ENCODE results near the gene GBA2.

Gene GBA2

DNA sequence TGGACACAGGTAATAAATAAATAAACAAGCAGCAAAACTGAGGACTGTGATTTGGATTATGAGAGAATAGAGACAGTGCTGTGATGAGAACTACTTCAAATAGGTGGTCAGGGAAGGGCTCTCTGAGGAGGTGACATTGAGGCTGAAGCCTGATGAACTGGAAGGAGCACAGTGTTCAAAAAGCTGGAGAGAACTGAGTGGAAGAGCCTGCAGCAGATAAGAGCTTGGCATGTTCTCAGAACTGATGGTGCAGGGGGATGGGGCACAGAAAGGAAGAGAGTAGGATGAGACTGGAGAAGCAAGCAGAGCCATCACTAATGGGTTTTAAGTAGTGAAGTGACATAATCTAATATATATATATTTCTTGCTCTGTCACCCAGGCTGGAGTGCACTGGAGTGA lies 48.1 kb downstream of the GBA2 start:
- H3K4me1 Mint-ChIP-seq, result no peaks in the 10 kb centered on the region
- no peaks in the 10 kb centered on the region for H3K27me3 Mint-ChIP-seq
- H3K4me3 Mint-ChIP-seq, result no peak overlapping the region
- DNase-seq, result no peak
- no peaks in the 10 kb centered on the region for H3K9me3 Mint-ChIP-seq
- H3K27ac Mint-ChIP-seq, result no peak overlapping the region
- CTCF ChIA-PET, result interaction anchor here (0.6 to 1.8 kb wide), 4 partner anchors 26 to 82 kb away, joined by 3 to 4 read pairs (median 4); no protein-coding TSS in a partner anchor
- H3K36me3 Mint-ChIP-seq, result peaks cover 45% of the 10 kb centered on the region

DNA sequence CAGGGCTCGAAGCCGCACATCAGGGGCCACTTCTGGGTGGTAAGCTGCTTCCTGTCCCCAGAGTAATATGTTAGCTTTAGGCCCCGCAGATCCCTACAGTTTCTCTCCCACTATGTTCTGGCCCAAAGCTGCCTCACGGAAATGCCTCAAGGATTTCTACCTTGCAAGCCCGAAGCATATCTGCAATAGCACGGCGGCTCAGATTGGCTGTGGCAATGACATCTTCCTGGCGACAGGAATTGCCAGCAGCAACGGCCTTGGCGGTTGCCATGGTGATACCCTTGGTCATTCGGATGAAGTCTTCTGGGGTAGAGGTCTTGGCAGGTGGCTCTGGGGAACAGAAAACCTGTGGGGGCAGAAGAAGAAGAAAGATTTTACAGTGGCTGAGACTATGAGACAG lies 49.0 kb downstream of the GBA2 start:
- CTCF ChIA-PET, result interaction anchor here (0.7 to 1.8 kb wide), 3 partner anchors 29 to 91 kb away, joined by 3 to 4 read pairs (median 4); no protein-coding TSS in a partner anchor
- Mint-ChIP-seq H3K4me1 (no peaks in the 10 kb centered on the region), H3K27ac (no peak overlapping the region), H3K27me3 (no peaks in the 10 kb centered on the region), H3K36me3 (peaks cover 42% of the 10 kb centered on the region), H3K4me3 (no peak overlapping the region), H3K9me3 (no peaks in the 10 kb centered on the region)
- no peak for DNase-seq

GRCh38 chr9:35698231-35698630 lies 50.8 kb downstream of the GBA2 start:
- no peak for DNase-seq
- Mint-ChIP-seq H3K4me1 (no peaks in the 10 kb centered on the region), H3K4me3 (no peak overlapping the region), H3K36me3 (peaks cover 26% of the 10 kb centered on the region), H3K9me3 (no peaks in the 10 kb centered on the region), H3K27ac (no peak overlapping the region), H3K27me3 (no peaks in the 10 kb centered on the region)
- CTCF ChIA-PET, result interaction anchor here (1.4 to 6.4 kb wide), 10 partner anchors 9 to 107 kb away, joined by 3 to 96 read pairs (median 22); partner anchors contain the start of genes ARHGEF39, CCDC107, CREB3 and RMRP

DNA sequence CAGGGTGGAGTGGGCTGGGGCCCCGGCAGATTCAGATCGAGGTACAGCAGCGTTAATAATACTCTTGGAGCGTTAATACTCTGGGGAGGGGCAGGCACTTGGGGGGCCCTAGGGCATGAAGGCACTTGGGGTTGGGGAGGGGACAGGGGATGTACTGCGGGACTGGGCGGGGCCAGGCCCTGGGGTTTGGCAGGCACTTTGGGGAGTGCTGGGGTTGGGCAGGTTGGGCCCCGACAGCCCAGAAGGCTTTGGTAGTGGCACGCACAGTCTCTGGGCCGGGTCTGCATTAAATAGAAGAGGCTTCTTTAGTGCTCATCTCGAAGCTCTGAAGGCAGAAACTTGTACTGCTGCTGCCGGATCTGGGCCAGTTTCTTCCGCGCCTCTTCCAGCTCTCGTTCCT lies 51.5 kb downstream of the GBA2 start:
- DNase-seq, result no peak
- CTCF ChIA-PET, result interaction anchor here (1.2 to 6.4 kb wide), 18 partner anchors 9 to 136 kb away, joined by 3 to 96 read pairs (median 14); partner anchors contain the start of genes ARHGEF39, CCDC107, CREB3 and GBA2
- Mint-ChIP-seq H3K4me1 (no peaks in the 10 kb centered on the region), H3K9me3 (no peaks in the 10 kb centered on the region), H3K4me3 (no peak overlapping the region), H3K36me3 (peaks cover 21% of the 10 kb centered on the region), H3K27ac (no peak overlapping the region), H3K27me3 (no peaks in the 10 kb centered on the region)

- no peaks in the 10 kb centered on the region for H3K27me3 Mint-ChIP-seq
- DNase-seq, result peak; percentile 66
- peaks cover 21% of the 10 kb centered on the region for H3K36me3 Mint-ChIP-seq
- no peak overlapping the region for H3K4me3 Mint-ChIP-seq
- no peaks in the 10 kb centered on the region for H3K9me3 Mint-ChIP-seq
- peak overlapping the region; percentile 50 for H3K27ac Mint-ChIP-seq
- peaks cover 4% of the 10 kb centered on the region for H3K4me1 Mint-ChIP-seq
- CTCF ChIA-PET, result interaction anchor here (0.7 to 6.4 kb wide), 42 partner anchors 9 to 185 kb away, joined by 3 to 96 read pairs (median 5); partner anchors contain the start of genes ARHGEF39, CCDC107, CD72 and CREB3
Measured at GRCh38 chr9:35696520-35697215, 52.4 kb downstream of the GBA2 start.

DNA sequence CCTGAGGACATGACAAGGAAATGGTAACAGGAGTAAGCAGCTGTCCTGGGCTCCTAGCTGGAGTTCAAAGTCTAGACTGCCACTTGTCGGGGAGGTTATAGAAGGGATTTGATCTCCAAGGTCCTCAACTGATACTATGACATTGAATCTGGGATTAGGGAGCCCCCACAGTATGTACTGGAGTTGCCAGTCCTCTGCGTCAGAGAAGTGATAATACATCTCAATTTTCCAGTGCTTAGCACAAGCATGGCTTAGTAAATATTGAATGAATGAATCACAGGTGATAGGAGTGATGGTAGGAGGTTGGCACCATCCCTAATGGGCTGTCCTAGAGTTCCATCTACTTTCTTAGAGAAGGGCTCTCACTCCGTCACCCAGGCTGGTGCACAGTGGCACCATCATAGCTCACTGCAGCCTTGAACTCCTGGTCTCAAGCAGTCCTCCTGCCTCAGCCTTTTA lies 53.1 kb downstream of the GBA2 start:
- CTCF ChIA-PET, result interaction anchor here (0.6 to 6.4 kb wide), 38 partner anchors 8 to 1589 kb away, joined by 3 to 96 read pairs (median 6); partner anchors contain the start of genes ARHGEF39, CCDC107, CD72 and CREB3
- DNase-seq, result no peak
- Mint-ChIP-seq H3K27ac (no peak overlapping the region), H3K4me3 (no peak overlapping the region), H3K36me3 (peaks cover 21% of the 10 kb centered on the region), H3K9me3 (no peaks in the 10 kb centered on the region), H3K4me1 (peaks cover 11% of the 10 kb centered on the region), H3K27me3 (peaks cover 3% of the 10 kb centered on the region)

DNA sequence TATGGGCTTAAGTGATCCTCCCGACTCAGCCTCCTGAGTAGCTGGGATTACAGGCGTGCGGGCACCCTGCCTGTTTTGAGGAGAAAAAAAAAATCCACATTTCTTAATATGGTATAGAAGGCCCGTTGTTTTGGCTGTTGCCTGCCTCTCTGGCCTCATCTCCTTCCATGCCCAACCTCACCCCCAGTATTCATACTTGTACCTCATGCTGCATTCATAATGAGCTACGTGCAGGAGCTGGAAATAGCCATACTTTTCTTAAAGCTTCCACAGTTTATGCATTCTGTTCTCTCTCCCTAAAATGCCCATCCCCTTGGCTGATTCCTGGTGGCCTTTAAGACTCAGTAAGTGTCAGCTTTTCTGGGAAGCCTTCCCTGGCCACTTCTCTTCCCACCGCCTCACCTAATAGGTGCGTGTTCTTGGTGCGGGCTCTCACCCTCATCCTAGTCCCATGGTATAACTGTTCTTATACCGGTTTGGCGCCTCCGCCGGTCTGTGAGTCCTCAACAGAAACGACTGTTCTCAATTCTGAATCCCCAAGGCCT lies 57.2 kb downstream of the GBA2 start:
- Mint-ChIP-seq H3K9me3 (no peaks in the 10 kb centered on the region), H3K27me3 (peaks cover 20% of the 10 kb centered on the region), H3K4me1 (peaks cover 27% of the 10 kb centered on the region), H3K36me3 (peaks cover 10% of the 10 kb centered on the region), H3K4me3 (peak overlapping the region; percentile 80), H3K27ac (no peak overlapping the region)
- no peak for DNase-seq
- CTCF ChIA-PET, result interaction anchor here (0.6 to 2.3 kb wide), 5 partner anchors 19 to 81 kb away, joined by 3 to 6 read pairs (median 4); partner anchors contain the start of gene CA9

DNA sequence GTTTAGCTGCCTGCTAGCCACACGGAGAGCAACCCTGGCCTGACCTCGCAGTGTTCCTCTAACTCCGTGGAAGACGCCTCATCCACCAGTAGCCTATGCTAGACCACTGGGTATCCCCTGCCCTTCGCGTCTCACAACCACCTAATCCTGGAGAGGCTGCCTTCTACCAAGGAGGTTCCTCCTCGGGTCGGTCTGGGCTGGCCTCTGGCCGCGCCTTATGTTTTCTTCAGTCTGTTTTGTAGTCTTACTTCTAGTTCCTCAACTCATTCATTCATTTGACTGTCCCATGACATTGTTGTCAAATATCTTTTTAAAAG lies 57.7 kb downstream of the GBA2 start:
- DNase-seq, result no peak
- CTCF ChIA-PET, result interaction anchor here (1.0 to 2.3 kb wide), 4 partner anchors 18 to 80 kb away, joined by 3 to 6 read pairs (median 4); partner anchors contain the start of gene CA9
- no peaks in the 10 kb centered on the region for H3K9me3 Mint-ChIP-seq
- H3K36me3 Mint-ChIP-seq, result peaks cover 5% of the 10 kb centered on the region
- peaks cover 20% of the 10 kb centered on the region for H3K27me3 Mint-ChIP-seq
- H3K4me1 Mint-ChIP-seq, result peaks cover 27% of the 10 kb centered on the region
- peak overlapping the region; percentile 80 for H3K4me3 Mint-ChIP-seq
- no peak overlapping the region for H3K27ac Mint-ChIP-seq

DNA sequence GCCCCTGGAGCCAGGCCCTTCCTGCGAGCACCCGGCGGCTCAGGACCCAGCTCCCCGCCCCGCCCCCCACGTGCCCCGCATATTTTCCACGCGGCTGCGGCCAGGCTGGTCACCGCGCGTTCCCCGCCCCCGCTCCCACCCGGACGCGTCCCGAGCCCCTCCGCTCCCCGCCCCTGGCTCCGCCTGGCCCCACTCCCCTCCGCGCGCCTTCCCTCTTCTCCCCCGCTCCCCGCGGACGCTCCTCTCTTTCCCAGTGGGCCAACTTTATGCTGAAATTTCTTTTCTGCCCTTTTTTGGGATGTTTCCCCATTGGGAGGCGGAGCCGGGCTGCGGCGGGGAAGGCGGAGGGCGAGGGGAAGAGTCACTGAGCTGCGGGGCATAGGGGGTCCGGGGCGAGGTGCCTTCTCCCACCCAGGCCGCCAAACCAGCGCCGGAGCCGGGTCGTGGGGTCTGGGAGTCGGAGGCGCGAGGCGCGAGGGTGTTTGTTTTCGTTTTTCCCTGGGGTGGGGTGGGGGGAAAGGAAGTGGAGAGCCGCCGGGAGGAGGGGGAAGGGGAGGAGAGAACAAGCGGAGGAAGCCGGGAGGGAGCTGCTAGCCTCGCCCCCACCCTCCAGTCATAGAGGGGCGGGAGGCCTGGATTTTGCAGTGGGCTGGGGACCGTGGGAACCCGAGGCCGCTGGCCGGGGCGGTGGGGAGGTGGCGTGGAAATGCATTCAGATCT lies 58.3 kb downstream of the GBA2 start:
- Mint-ChIP-seq H3K36me3 (peaks cover under 1% of the 10 kb centered on the region), H3K4me1 (peaks cover 27% of the 10 kb centered on the region), H3K27me3 (peaks cover 20% of the 10 kb centered on the region), H3K9me3 (no peaks in the 10 kb centered on the region), H3K4me3 (peak overlapping the region; percentile 80), H3K27ac (no peak overlapping the region)
- DNase-seq, result peak; percentile 66
- CTCF ChIA-PET, result interaction anchor here (0.9 to 2.3 kb wide), 4 partner anchors 18 to 80 kb away, joined by 3 to 6 read pairs (median 4); partner anchors contain the start of gene CA9

GRCh38 chr9:35690294-35690613 lies 58.8 kb downstream of the GBA2 start:
- CTCF ChIA-PET, result interaction anchor here (0.9 to 2.3 kb wide), 2 partner anchors 43 to 79 kb away, joined by 3 to 4 read pairs; no protein-coding TSS in a partner anchor
- no peaks in the 10 kb centered on the region for H3K9me3 Mint-ChIP-seq
- peak overlapping the region; percentile 69 for H3K4me3 Mint-ChIP-seq
- H3K36me3 Mint-ChIP-seq, result no peaks in the 10 kb centered on the region
- H3K27ac Mint-ChIP-seq, result no peak overlapping the region
- peaks cover 20% of the 10 kb centered on the region for H3K27me3 Mint-ChIP-seq
- H3K4me1 Mint-ChIP-seq, result peaks cover 27% of the 10 kb centered on the region
- no peak for DNase-seq

GRCh38 chr9:35689542-35690293 lies 59.3 kb downstream of the GBA2 start, which contains the start of gene TPM2:
TSS of gene TPM2 (minus strand) at chr9:35689925. CDS start at chr9:35689817, 108 bp downstream.
- Mint-ChIP-seq H3K36me3 (no peaks in the 10 kb centered on the region), H3K4me1 (peaks cover 27% of the 10 kb centered on the region), H3K27ac (peak within 1 kb of the TSS; percentile 3), H3K27me3 (peaks cover 20% of the 10 kb centered on the region), H3K9me3 (no peaks in the 10 kb centered on the region), H3K4me3 (peak within 1 kb of the TSS; percentile 80)
- no peak for DNase-seq
- CTCF ChIA-PET, result interaction anchor here (2.3 kb wide), 1 partner anchor 79 kb away, joined by 4 read pairs; no protein-coding TSS in a partner anchor

DNA sequence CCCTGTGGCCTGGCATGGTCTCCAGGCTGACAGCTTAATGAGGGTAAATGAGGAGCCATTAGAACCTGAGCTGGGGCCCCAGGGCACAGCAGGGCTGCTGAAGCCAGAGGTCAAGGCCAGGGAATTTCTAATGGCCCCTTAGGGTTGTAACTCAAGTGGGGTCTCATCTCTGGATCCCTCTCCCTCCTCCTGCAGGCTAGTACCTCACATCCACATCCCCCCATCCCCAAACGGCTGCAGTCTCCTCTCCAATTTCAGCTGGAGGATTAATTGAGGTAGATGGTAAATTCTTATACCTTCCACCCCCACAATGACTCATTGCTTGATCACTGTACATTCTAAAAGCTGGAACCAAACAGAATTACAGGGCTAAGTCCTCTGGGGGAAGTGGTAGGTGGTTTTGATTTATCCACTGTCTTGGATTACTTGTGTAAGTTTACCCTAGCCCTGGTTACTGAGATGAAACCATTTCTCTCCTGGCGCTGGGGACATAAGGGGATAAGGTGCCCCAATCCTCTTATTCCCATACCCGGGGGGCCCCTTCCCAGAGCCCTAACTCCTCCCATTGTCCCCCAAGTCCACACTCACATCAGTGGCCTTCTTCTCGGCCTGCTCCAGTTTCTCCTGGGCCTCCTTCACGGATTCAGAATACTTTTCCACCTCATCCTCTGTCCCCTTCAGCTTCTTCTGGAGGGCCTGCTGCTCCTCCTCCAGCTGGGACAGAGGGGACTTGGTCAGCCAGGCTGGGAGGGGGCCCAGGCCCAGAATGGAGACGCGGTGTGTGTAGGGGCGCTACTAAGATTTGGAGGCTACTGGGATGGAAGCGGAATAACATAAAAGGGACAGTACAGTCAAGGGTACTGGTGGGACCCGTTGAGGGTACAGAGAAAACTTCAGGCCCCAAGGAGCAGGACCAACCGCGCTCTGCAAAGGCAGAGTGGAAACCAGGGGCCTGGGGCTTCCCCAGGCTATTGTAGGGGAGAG lies 60.2 kb downstream of the GBA2 start:
- H3K27me3 Mint-ChIP-seq, result peaks cover 20% of the 10 kb centered on the region
- peaks cover 27% of the 10 kb centered on the region for H3K4me1 Mint-ChIP-seq
- no peak for DNase-seq
- H3K9me3 Mint-ChIP-seq, result no peaks in the 10 kb centered on the region
- H3K4me3 Mint-ChIP-seq, result peak overlapping the region; percentile 57
- CTCF ChIA-PET, result interaction anchor here (0.9 to 2.2 kb wide), 8 partner anchors 8 to 85 kb away, joined by 3 to 16 read pairs (median 4); partner anchors contain the start of genes CCDC107 and RMRP
- H3K27ac Mint-ChIP-seq, result peak overlapping the region; percentile 3
- H3K36me3 Mint-ChIP-seq, result no peaks in the 10 kb centered on the region
